GM18873 (cell line): ENCODE measurements around the gene CCDC148.
"Not testable (repeated sequence)": the region's sequence is repeated elsewhere in the genome, so short reads cannot be mapped to it uniquely, and the experiment has no call there.

Source experiments
- ATAC-seq: cut with Tn5 transposase; IDR thresholded peaks from one replicate; pipeline ENCODE4 v1.9.1; 2021; ENCODE audit warnings: mild to moderate bottlenecking, moderate library complexity, moderate number of reproducible peaks; ENCODE audit not compliant: unreplicated experiment, low FRiP score

The CCDC148 gene

GRCh38 chr2:158228943-158229508 lies 227.5 kb downstream of the CCDC148 start:
- ATAC-seq = no peak

- ATAC-seq = not testable (repeated sequence)
Measured at GRCh38 chr2:158223066-158223465, 233.5 kb downstream of the CCDC148 start.

GRCh38 chr2:158221063-158222020 lies 235.2 kb downstream of the CCDC148 start:
- no peak for ATAC-seq

- no peak for ATAC-seq
Measured at GRCh38 chr2:158217593-158217992, 239.0 kb downstream of the CCDC148 start.

GRCh38 chr2:158214431-158214830 lies 242.1 kb downstream of the CCDC148 start:
- peak; percentile 70 for ATAC-seq

GRCh38 chr2:158213773-158214172 lies 242.8 kb downstream of the CCDC148 start:
- ATAC-seq = no peak

- ATAC-seq = no peak
Measured at GRCh38 chr2:158212301-158212700, 244.3 kb downstream of the CCDC148 start.

- ATAC-seq = no peak
Measured at GRCh38 chr2:158211502-158211901, 245.1 kb downstream of the CCDC148 start.

GRCh38 chr2:158207354-158207753 lies 249.2 kb downstream of the CCDC148 start:
- ATAC-seq = no peak

- ATAC-seq = no peak
Measured at GRCh38 chr2:158205215-158205614, 251.3 kb downstream of the CCDC148 start.

GRCh38 chr2:158204741-158205165 lies 251.8 kb downstream of the CCDC148 start:
- ATAC-seq = no peak

- no peak for ATAC-seq
Measured at GRCh38 chr2:158202161-158202815, 254.3 kb downstream of the CCDC148 start.

GRCh38 chr2:158199928-158200650 lies 256.5 kb downstream of the CCDC148 start:
- ATAC-seq = no peak

- ATAC-seq = no peak
Measured at GRCh38 chr2:158197940-158198339, 258.6 kb downstream of the CCDC148 start.

GRCh38 chr2:158194229-158194628 lies 262.3 kb downstream of the CCDC148 start:
- no peak for ATAC-seq

GRCh38 chr2:158192515-158193443 lies 263.8 kb downstream of the CCDC148 start:
- no peak for ATAC-seq

GRCh38 chr2:158191076-158191895 lies 265.3 kb downstream of the CCDC148 start:
- ATAC-seq = peak; percentile 81

- ATAC-seq = peak; percentile 58
Measured at GRCh38 chr2:158189526-158189925, 267.0 kb downstream of the CCDC148 start.

GRCh38 chr2:158187908-158188307 lies 268.6 kb downstream of the CCDC148 start:
- no peak for ATAC-seq
